MG63 (cell line): ENCODE measurements around the gene PRRC2B. TPM values are rescaled to one million over a fixed set of nuclear protein-coding genes. Genes with fewer than 3 reads are reported as not detected.

Source experiments
- DNase-seq: peaks from one replicate; pipeline ENCODE4 v3.0.0-alpha.2; 2020
- H3K27me3 ChIP-seq: fragments of 250-450 bp; sonication (Bioruptor Pico); 2 replicates; pipeline ENCODE4 v1.5.1; 2020; ENCODE audit warnings: mild to moderate bottlenecking, moderate library complexity
- H3K36me3 ChIP-seq: fragments of 250-450 bp; sonication (Bioruptor Pico); 2 replicates; pipeline ENCODE4 v1.5.1; 2020; ENCODE audit warnings: mild to moderate bottlenecking, moderate library complexity
- H3K4me3 ChIP-seq: fragments of 250-450 bp; sonication (Bioruptor Pico); 2 replicates; pipeline ENCODE4 v1.5.1; 2020; ENCODE audit warnings: mild to moderate bottlenecking, moderate library complexity
- H3K9me3 ChIP-seq: fragments of 250-450 bp; sonication (Bioruptor Pico); 2 replicates; pipeline ENCODE4 v1.5.1; 2020; ENCODE audit warnings: mild to moderate bottlenecking, moderate library complexity
- total RNA-seq: library from RNA; depleted of rRNA; stranded (reverse); fragments of >200 nt; shearing (Covaris generic); gene quantifications from 2 replicates; pipeline ENCODE4 v1.2.3, GENCODE V29; 2014; ENCODE audit warnings: low replicate concordance

PRRC2B gene
- total RNA-seq, 1 experiment from 2014 or later = 39.2 TPM

GRCh38 chr9:131522257-131523085, 128.6 kb downstream of the PRRC2B start:
- no peaks in the 10 kb centered on the region for H3K9me3 ChIP-seq
- DNase-seq = no peak
- no peak overlapping the region for H3K4me3 ChIP-seq
- H3K27me3 ChIP-seq = no peaks in the 10 kb centered on the region
- peaks cover 47% of the 10 kb centered on the region for H3K36me3 ChIP-seq

DNA sequence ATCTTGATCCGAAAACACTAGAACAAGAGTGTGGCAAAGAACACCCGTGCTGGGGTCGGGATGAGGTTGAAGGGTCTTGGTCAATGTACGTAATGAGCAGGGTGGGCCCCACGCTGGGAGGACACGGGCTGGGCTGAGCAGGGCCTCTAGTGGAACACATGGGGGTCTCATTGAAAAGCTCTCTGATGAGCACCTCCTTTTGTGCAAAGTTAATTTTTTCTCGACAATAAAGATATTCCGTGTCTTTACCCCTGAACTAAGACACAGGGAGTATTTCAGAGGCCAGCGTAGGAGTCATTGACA, 129.2 kb downstream of the PRRC2B start:
- no peak for DNase-seq
- Histone ChIP-seq H3K4me3 (no peak overlapping the region), H3K36me3 (peaks cover 47% of the 10 kb centered on the region), H3K9me3 (no peaks in the 10 kb centered on the region), H3K27me3 (no peaks in the 10 kb centered on the region)

- DNase-seq = no peak
- Histone ChIP-seq H3K4me3 (no peak overlapping the region), H3K36me3 (peaks cover 48% of the 10 kb centered on the region), H3K9me3 (no peaks in the 10 kb centered on the region), H3K27me3 (no peaks in the 10 kb centered on the region)
Observed at GRCh38 chr9:131523451-131524435, 129.9 kb downstream of the PRRC2B start.

- H3K27me3 ChIP-seq = no peaks in the 10 kb centered on the region
- no peak overlapping the region for H3K4me3 ChIP-seq
- peaks cover 47% of the 10 kb centered on the region for H3K36me3 ChIP-seq
- DNase-seq = no peak
- no peaks in the 10 kb centered on the region for H3K9me3 ChIP-seq
Observed at GRCh38 chr9:131524665-131525315, 130.9 kb downstream of the PRRC2B start.

- Histone ChIP-seq H3K9me3 (no peaks in the 10 kb centered on the region), H3K27me3 (no peaks in the 10 kb centered on the region), H3K36me3 (peaks cover 44% of the 10 kb centered on the region), H3K4me3 (no peak overlapping the region)
- no peak for DNase-seq
Observed at GRCh38 chr9:131525643-131526565, 132.0 kb downstream of the PRRC2B start.

DNA sequence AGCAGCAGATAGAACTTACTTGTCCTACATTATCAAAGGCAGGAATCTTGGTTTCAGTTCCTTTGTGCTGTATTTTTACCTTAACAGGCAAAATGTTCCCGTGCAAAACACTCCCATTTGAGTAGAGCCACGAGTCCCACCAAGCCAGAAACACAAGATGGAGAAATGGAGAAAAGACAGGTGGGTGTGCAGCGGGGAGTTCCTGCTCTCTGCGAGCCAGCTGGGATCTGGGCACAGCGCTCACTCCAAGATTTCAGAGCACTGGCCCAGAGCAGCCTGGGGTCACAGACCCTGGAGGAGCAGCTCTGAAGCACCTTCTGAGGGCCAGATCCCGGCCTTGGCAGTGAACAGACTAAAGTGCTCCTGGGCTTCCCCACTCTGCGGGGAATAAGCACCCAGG, 134.3 kb downstream of the PRRC2B start:
- Histone ChIP-seq H3K4me3 (no peak overlapping the region), H3K36me3 (peaks cover 32% of the 10 kb centered on the region), H3K27me3 (no peaks in the 10 kb centered on the region), H3K9me3 (no peaks in the 10 kb centered on the region)
- no peak for DNase-seq

- DNase-seq = no peak
- Histone ChIP-seq H3K9me3 (no peaks in the 10 kb centered on the region), H3K4me3 (no peak overlapping the region), H3K27me3 (no peaks in the 10 kb centered on the region), H3K36me3 (peaks cover 28% of the 10 kb centered on the region)
Observed at GRCh38 chr9:131528886-131529505, 135.1 kb downstream of the PRRC2B start.

- no peak for DNase-seq
- no peaks in the 10 kb centered on the region for H3K9me3 ChIP-seq
- peak overlapping the region; percentile 77 for H3K4me3 ChIP-seq
- H3K36me3 ChIP-seq = peaks cover 19% of the 10 kb centered on the region
- H3K27me3 ChIP-seq = no peaks in the 10 kb centered on the region
Observed at GRCh38 chr9:131529597-131530545, 136.0 kb downstream of the PRRC2B start.

DNA sequence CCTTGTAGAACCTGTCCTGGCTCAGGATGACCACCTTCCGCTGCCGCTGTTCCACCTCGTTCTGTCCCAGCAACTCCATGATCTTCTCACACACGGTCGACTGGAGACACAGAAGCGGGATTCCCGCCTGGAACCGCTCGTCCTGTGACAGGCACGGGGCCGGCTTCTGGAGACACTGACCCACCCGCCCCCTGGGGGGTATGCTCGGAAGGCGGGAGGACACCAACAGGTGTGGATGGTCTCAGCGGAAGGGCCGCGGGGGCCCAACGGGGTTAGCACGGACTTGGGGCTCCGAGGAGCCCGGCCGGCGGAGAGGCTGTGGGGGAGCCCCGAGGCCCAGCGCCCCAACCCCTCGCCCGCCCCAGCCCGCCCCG, 136.6 kb downstream of the PRRC2B start:
- Histone ChIP-seq H3K27me3 (no peaks in the 10 kb centered on the region), H3K4me3 (peak overlapping the region; percentile 77), H3K9me3 (no peaks in the 10 kb centered on the region), H3K36me3 (peaks cover 19% of the 10 kb centered on the region)
- peak; percentile 52 for DNase-seq

DNA sequence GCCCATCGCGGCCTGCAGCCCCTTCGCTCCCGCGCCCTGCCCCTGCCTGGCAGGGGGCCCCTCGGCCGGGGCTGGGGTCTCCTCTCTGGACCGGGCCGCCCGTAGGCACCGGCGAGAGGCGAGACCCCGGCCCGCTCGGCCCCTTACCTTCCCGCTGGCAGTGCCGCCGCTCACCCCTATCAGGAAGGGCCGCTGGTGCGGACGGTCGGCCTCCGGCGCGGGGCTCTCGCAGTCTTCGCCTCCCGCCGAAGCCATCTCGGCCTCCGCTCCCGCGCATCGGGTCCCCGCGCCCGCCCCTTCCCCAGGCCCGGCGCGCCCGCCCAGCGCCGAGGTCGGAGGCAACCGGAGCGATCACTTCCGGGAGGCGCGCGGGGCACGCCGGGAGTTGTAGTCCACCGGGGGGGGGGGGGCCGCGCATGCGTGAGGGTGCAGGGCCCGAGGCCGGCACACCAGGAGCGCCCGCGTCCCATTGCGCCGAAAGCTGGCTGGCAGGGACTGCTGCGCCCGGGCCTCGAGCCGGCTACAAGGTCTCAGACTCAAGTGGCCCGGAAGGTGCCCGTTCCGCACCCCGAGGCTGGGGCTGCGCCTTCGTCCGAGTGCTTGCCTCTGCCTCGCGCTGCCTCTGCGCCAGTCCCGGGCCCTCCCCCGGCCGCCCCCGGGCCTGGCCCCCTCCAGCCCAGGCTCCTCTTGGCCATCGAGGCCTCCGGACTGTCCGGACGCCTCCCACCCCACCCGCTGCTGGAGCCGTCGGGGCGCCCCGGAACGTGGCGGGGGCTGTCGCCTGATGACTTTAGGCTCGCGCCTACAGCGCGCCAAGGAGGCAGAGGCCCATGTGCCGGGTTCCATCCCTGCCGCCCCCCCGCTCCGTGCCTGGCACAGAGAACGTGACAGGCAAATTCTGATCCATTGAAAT, 137.3 kb downstream of the PRRC2B start, which contains the start of gene UCK1:
TSS of gene UCK1 (minus strand) at position 344 of the 913 bp plus-strand sequence. CDS start at position 255, 89 bp downstream.
- DNase-seq = peak; percentile 77
- no peaks in the 10 kb centered on the region for H3K9me3 ChIP-seq
- peak within 1 kb of the TSS; percentile 77 for H3K4me3 ChIP-seq
- H3K27me3 ChIP-seq = no peaks in the 10 kb centered on the region
- peaks cover 19% of the 10 kb centered on the region for H3K36me3 ChIP-seq

DNA sequence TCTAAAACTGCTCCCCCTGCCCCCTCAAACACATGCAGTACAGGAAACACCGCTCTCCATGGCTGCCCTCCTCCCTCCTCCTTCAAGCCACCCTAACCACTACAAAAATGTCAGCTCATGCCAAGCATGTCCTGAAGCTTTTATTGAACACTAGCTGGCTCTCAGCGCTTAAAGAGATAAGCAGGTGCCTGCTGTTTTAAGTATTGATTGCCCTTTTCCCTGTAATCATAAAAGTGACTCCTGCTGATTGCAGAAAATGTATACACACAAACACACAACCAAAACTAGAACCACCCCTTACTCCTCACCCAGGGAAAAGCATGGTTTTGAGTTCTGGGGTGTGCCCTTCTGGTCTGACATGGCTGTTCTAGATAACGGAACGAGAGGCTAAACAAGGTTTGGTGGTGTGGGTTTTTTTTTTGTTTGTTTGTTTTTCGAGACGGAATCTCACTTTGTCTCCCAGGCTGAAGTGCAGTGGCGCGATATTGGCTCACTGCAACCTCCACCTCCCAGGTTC, 140.9 kb downstream of the PRRC2B start:
- no peaks in the 10 kb centered on the region for H3K27me3 ChIP-seq
- peaks cover 7% of the 10 kb centered on the region; the same call in 1 of the 2 replicates for H3K36me3 ChIP-seq
- no peak overlapping the region for H3K4me3 ChIP-seq

DNA sequence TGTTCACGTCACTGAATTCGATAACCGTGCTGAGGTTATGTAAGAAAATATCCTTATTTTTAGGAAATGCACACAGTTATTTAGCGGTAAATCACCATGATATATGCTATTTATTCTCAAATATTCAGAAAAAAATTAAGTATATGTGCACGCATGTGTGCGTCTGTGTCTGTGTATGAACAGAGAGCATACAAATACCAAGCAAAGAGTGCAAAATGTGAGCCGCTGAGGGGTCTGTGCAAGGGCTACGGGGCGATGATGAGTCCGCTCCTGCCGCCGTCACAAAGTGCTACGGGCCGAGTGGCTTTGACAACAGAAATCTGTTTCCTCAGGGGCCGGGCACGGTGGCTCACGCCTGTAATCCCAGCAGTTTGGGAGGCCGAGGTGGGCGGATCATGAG, 144.1 kb downstream of the PRRC2B start:
- no peaks in the 10 kb centered on the region for H3K27me3 ChIP-seq
- no peaks in the 10 kb centered on the region for H3K36me3 ChIP-seq
- H3K9me3 ChIP-seq = peaks cover 2% of the 10 kb centered on the region
- H3K4me3 ChIP-seq = no peak overlapping the region
- DNase-seq = no peak

More for the DNA sequence above, 140.9 kb downstream of the PRRC2B start:
- no peaks in the 10 kb centered on the region for H3K9me3 ChIP-seq
- no peak for DNase-seq

- Histone ChIP-seq H3K9me3 (peaks cover 14% of the 10 kb centered on the region), H3K4me3 (no peak overlapping the region), H3K36me3 (no peaks in the 10 kb centered on the region), H3K27me3 (no peaks in the 10 kb centered on the region)
- no peak for DNase-seq
Observed at GRCh38 chr9:131539223-131539923, 145.5 kb downstream of the PRRC2B start.
